Measurements from ENCODE around the gene GIPC3.

GIPC3 gene, protein sequence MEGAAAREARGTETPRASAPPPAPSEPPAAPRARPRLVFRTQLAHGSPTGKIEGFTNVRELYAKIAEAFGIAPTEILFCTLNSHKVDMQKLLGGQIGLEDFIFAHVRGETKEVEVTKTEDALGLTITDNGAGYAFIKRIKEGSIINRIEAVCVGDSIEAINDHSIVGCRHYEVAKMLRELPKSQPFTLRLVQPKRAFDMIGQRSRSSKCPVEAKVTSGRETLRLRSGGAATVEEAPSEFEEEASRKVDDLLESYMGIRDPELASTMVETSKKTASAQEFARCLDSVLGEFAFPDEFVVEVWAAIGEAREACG

DNA sequence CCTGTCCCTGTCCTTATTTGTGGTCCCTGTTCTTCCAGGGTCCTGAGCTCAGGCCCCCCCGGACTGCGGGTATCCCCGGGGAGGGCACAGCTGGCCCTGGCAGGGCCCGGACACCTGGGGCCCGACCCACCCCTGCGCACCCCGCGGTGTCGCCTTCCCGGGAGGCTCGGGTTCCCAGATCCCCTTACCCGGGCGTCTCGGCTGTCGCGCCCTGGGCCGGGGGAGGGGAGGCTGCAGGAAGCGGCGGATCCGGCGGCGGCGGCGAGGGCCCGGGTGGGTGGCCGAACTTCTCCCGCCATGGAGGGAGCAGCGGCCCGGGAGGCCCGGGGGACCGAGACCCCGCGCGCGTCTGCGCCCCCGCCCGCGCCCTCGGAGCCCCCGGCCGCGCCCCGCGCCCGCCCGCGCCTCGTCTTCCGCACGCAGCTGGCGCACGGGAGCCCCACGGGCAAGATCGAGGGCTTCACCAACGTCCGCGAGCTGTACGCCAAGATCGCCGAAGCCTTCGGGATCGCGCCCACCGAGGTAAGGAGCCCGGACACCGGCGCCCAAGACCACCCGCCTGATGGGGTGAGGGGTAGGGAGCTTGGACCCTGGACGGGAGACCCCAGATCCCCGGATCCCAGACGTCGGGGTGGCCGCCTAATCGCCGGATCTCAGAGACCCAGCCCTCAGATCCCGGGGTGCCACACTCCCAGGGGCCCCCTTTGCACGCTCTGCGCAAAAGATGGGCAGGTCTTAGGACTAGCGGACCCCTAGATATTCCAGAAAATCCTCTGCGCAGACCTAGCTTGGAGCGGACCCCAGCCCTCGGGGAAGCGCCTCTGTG lies at the start of gene GIPC3:
Gene GIPC3 (plus strand): TSS at position 178 of the 826 bp plus-strand sequence. CDS start 120 bp downstream, at position 298.
- DNase-seq = no peak

DNA sequence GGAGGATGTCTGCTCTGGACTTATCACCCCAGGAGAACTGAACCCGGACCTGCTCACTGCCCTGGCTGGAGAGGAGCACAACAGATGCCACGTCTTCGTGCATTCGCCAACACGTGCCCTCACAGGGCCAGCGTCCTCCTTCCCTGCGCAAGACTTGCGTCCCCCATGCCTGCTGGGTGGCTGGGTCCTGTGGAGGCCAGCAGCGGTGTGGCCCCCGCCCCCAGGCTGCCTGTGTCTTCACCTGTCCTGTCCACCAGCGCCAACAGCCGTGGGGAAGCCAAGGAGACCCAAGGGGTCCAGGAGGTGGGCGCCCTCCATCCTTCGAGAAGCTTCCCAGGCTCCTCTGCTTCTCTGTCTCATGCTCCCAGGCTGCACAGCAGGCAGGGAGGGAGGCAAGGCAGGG lies 49.7 kb upstream of the GIPC3 start:
- DNase-seq = no peak

DNA sequence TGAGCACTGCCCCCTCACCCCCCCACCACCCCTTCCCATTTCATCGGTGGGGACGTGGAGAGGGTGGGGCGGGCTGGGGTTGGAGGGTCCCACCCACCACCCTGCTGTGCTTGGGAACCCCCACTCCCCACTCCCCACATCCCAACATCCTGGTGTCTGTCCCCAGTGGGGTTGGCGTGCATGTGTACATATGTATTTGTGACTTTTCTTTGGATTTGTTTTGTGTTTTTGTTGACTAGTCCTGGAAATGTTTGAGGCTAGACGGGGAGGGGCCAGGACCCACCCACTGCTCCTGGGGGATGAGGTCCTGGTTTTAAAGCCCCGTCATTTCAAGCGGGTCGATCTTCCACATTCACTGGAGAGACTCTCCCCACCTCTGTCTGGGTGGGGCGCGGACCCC lies 49.3 kb upstream of the GIPC3 start:
- no peak for DNase-seq

DNA sequence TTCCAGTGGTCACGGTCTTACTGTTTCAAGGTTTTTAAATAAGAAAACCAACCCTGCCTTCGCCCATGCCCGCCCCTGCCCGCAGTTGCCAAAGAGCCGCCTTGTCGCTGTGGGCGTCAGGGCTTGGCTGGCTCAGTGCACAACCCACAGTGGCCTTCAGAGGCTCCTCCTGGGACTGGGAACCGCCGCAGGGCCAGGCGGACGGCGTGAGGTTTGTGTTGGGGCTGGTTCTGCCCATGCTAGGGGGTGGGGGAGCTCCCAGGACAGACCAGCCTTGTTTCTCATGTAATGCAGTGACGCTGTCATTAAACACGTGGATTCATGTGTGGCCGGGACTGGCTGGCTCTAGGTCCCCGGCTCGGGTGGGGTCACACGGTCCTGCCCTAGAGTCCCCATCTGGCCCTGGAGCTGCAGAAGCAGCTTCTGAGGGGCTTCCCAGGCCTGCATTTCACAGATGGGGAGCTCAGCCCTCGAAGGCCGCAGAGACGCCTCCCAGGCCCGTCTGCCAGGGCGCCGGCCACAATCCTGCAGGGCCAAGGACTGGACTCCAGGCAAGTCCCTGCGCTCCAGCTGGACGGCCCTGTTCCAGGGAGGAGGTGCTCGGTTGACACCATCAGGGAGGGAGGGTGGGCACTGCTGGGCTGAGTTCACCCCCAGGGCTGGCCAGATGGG lies 48.7 kb upstream of the GIPC3 start:
- no peak for DNase-seq

DNA sequence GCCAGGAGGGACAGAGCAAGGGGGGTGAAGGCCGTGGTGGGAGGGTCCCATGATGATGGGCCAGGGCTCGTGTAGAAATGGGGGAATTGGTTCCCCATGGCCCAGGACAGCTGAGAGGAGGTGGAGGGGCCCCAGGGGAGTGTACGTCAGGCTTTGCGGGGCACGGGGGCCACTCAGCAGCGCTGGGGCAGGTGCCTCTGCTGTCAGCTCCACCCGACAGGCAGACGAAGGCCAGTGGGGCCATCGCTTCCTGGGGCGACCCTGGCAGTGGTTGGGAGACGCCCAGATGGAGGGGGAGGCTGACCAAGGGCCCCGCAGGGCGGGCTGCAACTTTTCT lies 48.2 kb upstream of the GIPC3 start:
- DNase-seq = no peak

DNA sequence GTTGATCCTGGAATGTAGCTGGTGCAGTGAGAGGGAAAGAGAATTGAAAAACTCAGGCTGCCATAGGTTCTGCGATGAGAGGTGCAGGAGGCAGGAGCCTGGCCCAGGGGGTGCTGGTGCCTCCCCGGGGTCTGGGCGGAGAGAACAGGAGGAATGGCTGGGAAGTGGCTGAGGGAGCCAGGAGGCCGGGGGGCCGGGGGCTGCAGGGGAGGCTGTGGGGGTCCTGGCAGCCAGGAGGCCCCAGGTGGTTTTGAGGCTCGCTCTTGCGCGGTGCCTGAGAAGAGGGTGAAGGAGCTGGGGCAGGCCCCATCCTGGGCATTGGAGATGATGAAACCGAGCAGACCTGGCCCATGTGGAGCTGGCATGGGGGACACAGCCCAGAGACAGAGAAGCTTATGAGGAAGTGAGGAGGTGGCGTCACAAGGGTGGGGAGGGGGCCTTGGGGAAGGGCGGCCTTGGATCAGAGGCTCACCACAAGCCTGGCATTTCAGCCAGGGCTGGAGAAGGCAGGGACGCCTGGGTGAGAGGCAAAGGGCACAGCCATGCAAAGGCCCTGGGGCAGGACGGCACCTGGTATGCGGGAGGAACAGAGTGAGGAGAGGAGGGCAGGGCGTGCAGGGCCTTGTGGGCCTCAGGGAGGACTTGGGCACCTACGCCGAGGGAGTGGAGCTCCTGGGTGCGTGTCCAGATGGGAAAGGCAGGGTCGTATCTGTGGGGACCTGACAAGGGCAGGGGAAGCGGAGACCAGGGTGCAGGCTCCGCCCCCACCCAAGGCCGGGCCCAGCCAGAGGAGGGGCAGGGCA lies 47.6 kb upstream of the GIPC3 start:
- DNase-seq = no peak

DNA sequence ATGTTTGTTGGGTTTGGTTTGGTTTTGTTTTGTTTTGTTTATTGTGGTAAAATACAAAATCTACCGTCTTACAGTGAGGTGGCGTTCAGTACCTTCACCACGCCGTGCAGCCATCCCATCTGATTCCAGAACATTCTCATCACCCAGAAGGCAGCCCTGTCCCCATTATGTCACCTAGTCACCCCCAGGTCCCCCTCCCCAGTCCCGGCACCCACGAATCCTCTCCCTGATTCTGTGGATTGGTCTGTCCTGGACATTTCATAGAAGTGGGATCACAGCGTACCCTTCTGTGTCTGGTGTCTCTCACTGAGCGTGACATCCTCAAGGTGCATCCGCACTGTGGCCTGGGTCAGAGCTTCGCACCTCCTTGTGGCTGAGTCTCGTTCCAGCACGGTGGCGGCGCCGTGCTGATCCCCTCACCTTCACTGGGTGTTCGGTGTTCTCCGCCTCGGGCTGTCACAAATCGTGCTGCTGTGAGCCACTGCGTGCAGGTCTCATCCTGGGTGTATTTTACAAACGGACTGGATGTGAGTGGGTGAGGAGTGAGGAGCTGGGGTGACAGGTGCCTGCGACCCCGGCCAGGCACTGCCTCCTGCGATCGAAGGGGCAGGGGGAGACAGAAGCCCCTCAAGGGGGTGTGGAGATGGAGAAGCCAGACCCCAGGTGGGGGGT lies 46.9 kb upstream of the GIPC3 start:
- no peak for DNase-seq

DNA sequence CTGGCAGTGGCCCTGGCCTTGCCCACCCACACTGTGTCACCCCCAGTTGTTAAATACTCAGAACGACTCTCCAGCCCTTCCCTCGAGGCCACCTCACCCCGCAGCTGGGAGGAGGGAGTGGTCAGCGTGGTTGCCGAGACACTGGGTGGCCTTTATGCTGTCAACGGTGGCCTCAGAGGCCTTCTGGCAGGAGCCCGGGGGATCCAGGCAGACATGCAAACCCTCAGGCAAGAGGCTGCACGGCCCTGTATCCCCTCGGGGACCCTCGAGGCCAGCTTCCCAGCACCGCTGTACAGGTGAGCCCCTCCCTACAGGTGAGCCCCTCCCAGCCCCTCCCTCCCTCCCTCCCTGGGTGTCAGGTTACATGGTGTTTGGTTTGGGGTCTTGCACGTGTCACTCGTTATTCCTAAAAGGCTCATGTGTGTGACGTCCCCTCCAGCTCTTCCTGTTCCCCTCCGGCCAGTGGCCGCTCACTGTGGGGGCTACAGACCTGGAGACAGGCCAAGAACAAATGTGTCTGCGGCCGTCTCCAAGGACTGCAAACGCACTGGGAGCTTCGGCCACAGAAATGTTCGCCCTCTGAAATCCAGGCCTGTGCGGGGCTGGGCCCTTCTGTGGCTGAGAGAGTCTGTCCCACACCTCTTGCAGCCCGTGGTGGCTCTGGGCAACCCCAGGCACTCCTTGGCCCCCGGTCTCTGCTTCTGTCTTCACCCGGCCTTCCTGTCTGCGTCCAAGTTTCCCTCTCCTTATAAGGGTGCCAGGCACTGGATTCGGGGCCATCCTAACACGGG lies 46.1 kb upstream of the GIPC3 start, which contains the start of gene TEKTIP1:
Gene TEKTIP1 (plus strand): TSS at position 210 of the 791 bp plus-strand sequence. CDS start 4 bp downstream, at position 214.
- no peak for DNase-seq

DNA sequence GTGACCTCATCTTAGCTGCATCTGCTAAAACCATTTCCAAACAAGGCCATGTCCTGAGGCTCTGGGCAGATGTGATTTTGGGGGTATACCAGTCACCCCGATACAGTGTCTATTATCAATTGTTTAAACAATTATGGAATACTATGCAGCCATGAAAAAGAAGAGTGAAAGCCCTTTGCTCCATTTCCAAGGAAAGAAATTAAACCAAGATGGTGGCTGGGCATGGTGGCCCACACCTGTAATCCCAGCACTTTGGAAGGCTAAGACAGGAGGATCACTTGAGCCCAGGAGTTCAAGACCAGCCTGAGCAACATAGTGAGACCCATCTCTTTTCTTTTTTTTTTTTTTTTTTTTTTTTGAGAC lies 45.5 kb upstream of the GIPC3 start:
- no peak for DNase-seq

DNA sequence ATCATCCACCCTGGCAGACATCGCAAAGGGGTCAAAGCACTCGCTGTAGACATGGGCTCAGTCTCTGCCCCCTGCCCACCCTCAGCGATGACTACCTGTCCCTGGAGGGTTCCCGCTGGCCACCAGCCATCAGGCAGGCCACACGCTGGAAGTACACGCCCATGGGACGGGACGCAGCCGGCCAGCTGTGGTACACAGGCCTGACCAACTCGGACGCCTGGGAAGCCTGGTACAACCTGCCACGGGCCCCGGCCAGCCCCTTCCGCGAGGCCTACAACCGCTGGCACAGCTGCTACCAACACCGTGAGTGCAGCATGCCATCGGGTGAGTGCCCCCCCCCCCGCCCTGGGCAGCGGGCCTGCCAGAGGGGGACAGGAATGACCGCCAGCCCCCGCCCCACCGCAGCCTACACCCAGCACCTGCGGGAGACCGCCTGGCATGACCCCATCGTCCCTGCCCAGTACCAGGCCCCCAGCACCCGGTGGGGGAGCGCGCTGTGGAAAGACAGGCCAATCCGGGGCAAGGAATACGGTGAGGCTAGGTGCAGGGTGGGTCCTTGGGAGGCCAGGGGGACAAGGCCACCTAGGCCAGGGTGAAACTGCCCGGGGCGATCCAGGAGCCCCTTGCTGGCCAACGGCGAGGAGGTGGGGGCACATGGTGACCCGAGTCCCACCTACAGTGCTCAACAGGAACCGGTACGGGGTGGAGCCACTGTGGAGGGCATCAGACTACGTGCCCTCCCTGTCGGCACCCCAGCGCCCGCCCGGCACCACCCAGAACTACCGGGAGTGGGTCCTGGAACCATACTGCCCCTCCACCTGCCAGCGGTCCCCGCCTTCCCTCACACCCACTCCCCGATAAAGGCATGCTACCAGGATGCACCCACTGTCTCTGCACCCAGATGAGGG lies 41.9 kb upstream of the GIPC3 start:
- DNase-seq = no peak

DNA sequence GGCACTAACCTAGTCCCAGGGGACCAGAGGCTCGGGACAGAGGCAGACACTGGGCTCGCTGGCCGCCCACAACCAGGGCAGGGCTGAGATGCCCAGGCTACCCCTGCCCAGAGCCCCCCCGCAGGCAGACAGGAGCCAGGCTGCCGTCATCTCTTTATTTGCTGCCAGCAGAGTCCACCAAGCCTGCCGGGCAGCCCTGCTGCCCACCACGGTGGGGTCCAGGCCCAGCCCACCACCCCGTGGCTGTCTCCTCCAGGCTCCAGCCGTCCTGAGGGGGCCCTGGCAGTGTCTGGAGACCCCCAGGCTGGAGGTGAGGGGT lies 41.3 kb upstream of the GIPC3 start:
- no peak for DNase-seq

DNA sequence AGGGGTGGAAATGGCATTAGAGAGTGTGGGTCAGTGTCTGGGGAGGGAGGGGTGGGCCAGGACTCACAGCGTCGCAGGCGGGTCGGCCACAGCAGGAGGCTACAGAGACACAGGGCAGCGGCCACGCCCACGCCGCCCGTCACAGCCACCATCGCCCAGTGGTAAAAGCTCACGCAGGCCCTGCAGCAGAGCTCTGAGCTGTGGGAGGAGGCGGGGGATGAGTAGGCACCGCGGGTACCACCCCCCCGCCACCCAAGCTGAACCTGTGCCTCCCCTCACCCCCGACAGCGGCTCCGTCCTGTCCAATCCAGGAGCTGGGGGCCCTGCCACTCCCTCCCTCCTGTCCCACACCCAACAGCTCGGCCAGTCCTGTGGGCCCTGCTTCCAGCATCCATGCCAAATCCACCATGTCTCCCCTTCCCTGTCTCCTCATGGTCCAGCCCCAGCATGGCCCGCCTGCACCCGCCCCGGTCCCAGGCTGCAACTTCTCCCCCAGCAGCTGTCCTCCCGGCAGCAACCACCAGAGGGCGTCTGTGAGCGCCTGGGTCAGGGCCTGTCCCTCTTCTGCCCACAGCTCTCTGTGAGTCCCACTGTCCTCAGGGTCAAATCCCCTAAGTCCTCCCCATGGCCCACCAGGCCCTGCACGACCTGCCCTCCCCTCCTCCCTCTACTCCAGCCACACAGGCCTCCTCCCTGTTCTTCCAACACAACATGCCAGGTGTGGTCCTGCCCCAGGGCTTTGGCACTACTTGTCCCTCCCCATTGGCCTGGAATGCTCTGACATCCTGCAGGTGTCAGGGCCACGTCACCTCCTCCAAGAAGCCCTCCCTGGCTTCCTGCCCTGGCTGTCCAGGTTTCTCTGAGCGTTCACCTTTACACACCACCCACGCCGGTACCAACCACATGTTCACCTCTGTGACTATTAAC lies 40.3 kb upstream of the GIPC3 start:
- no peak for DNase-seq

DNA sequence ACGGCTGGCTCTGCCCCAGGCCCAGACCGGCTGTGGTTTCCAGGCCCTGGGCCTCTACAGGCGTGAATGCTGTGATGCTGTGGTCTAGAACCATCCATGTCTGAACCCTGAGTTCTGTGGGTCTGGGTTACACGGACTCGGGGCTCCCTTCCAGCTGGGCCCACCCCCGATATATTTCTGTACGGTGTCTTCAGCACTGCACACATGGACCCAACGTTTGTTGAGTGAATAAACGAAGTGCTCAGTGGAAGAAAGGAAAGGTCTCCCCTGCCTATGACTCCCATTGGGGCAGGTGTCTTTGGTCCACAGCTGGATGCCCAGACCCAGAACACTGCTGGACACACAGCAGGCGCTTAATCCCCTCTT lies 39.6 kb upstream of the GIPC3 start:
- DNase-seq = no peak

DNA sequence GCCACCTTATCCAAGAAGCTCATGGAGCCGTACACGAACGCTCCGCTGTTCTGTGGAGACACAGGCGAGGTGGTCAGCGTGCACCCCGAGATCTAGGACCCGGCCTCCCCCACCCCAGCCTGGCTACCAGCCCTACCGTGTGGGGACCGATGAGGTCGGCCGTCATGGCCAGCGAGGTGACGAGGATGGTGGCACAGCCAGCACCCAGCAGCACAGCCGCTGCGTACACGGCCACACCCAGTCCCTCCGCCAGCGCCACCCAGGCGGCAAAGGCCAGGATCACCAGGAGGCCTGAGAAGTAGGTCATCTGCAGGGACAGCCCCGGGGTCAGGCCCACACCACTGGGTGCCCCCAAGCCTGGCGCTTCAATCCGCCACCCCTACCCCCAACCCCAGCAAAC lies 39.2 kb upstream of the GIPC3 start:
- DNase-seq = no peak

DNA sequence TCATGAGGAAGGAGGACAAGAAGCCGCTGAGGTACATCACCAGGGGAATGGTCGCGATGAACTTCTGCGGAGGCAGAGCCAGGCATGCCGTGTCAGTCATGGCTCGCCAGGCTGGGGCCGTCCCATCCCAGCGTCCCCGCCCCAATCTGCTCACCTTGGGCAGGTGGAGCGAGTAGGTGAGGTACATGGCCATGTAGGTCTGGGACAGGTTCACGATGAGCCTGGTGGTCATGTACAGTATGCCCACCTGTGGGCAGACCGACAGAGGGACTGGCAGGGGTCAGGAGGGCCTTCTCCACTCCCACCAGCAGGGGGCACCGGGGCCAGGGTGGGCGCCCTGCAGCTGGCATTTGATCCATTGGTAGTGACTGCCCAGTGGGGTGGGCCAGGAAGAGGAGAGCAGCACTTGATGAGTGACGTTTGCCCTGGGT lies 38.0 kb upstream of the GIPC3 start:
- no peak for DNase-seq

DNA sequence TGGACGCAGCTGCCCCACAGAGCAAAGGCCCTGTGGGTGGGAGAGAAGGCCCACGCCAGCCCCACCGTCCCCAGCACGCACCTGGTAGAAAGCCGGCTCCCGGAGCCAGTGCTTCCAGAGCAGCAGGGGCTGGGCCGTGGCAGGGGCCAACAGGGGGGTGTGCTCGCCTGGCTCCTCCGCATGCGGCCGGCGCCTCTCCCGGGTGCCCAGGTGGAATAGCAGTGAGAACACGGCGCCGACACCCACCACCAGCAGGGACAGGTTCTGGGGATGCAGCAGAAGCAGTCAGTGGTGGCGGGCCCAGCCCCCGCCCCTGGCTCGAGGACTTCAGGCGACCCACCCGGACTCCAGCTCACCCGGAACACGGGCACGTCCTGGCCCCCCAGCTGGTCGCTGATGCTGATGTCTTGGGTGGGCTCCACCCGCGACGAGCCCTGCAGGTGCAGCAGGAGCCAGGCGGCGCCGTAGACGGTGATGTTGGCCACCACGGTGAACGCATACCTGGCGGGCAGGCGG lies 37.5 kb upstream of the GIPC3 start:
- DNase-seq = no peak

DNA sequence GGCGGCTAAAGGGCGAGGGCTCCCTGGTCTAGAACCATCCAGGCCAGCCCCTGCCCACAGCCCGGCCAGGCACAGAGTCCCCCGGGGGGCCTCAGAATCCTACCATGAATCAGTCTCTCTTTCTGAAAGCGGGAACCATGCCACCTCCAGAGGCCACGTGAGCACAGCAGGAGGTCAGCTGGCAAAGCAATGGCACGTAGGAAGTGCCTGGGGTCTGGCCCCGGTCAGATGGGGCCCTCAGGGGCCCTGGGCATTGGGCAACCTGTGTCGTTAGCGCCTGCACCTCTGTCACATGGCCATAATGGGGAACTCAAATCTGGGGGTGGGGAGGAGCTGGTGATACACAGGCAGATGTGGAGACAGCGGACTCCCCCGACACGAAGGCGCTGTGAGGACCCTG lies 36.7 kb upstream of the GIPC3 start:
- no peak for DNase-seq

DNA sequence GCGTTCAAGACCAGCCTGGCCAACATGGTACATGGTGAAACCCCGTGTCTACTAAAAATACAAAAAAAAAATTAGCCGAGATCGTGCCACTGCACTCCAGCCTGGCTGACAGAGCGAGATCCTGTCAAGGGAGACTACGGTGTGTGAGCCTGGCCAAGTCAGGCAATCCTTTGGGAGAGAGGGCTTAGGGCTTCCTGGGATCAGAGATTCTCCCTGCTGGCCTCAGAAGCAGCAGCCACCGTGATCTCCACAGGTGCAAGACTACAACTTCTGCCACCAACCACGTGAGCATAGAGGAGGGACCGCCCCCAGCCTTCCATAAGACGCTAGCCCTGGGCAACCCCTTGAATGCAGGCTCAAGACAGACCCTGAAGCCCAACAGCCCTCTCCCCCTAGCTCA lies 35.5 kb upstream of the GIPC3 start:
- DNase-seq = no peak
